A673 (cell line): Measurements from ENCODE around the gene SEMA5A. TPM values are rescaled to one million over a fixed set of nuclear protein-coding genes. Genes with fewer than 3 reads are reported as not detected.

Source experiments
- BruUV-seq: library from RNA; stranded (reverse); fragments of 400-500 nt; replicated peaks from 2 replicates; lab custom pipeline; 2021; lab: Mats Ljungman, UMichigan
- CTCF ChIA-PET: fragments of 300-600 bp; sonication (Branson Sonifier 250); formaldehyde crosslinking; loops from one replicate; lab custom pipeline; 2022; ENCODE audit warnings: antibody characterized with exemption; lab: Charles Lee
- POLR2A ChIA-PET: fragments of 300-600 bp; sonication (Branson Sonifier 250); formaldehyde crosslinking; loops from one replicate; lab custom pipeline; 2022; ENCODE audit warnings: antibody characterized with exemption; ENCODE audit not compliant: low non-redundant PET; lab: Charles Lee
- DNase-seq: peaks from one replicate; pipeline ENCODE4 v3.0.0-alpha.2; 2015; ENCODE audit warnings: low spot score
- H3K27ac ChIP-seq: fragments of 200-600 bp; sonication (generic); 2 replicates; pipeline ENCODE4 v1.5.1; 2016; ENCODE audit warnings: mixed run types, low read depth, mild to moderate bottlenecking, mixed read lengths, antibody characterized with exemption, low read length; ENCODE audit not compliant: poor library complexity, severe bottlenecking
- H3K27me3 ChIP-seq: fragments of 200-600 bp; sonication (generic); replicated peaks from 2 replicates; pipeline ENCODE4 v1.6.1; 2017; ENCODE audit warnings: mixed run types, low read depth, mild to moderate bottlenecking, mixed read lengths, antibody characterized with exemption, low read length; ENCODE audit not compliant: insufficient read depth, poor library complexity
- H3K36me3 ChIP-seq: fragments of 200-600 bp; sonication (generic); 2 replicates; pipeline ENCODE4 v1.6.1; 2016; ENCODE audit warnings: mixed run types, mild to moderate bottlenecking, mixed read lengths, antibody characterized with exemption, low read length; ENCODE audit not compliant: insufficient read depth, poor library complexity, severe bottlenecking
- H3K4me1 ChIP-seq: fragments of 200-600 bp; sonication (generic); 2 replicates; pipeline ENCODE4 v1.6.1; 2017; ENCODE audit warnings: mixed run types, mild to moderate bottlenecking, mixed read lengths, antibody characterized with exemption, low read length; ENCODE audit not compliant: insufficient read depth, poor library complexity, severe bottlenecking
- H3K4me3 ChIP-seq: fragments of 200-600 bp; sonication (generic); 2 replicates; pipeline ENCODE4 v1.5.1; 2016; ENCODE audit warnings: low read depth, mixed run types, mild to moderate bottlenecking, mixed read lengths, low read length; ENCODE audit not compliant: poor library complexity, severe bottlenecking
- H3K9me3 ChIP-seq: fragments of 200-600 bp; sonication (generic); 2 replicates; pipeline ENCODE4 v1.6.1; 2016; ENCODE audit warnings: mixed run types, low read depth, mild to moderate bottlenecking, mixed read lengths, antibody characterized with exemption, low read length; ENCODE audit not compliant: poor library complexity, severe bottlenecking
- CTCF ChIP-seq: fragments of 300-800, 200-600 bp; sonication (generic); conservative IDR thresholded peaks from 2 replicates; pipeline ENCODE4 v1.5.1; 2017; ENCODE audit warnings: low read depth, mild to moderate bottlenecking, antibody characterized with exemption, low read length, moderate library complexity, mixed read lengths
- EZH2 ChIP-seq: fragments of 200-600 bp; sonication (generic); IDR thresholded peaks from 2 replicates; pipeline ENCODE4 v1.6.1; 2017; ENCODE audit warnings: borderline replicate concordance, low read depth, mild to moderate bottlenecking, mixed read lengths, antibody characterized with exemption, low read length; ENCODE audit not compliant: poor library complexity, severe bottlenecking
- intact Hi-C: fragments of 100-400 bp; cut with micrococcal nuclease; formaldehyde crosslinking; loops from one replicate; pipeline ENCODE4 v1.10.0; 2022; ENCODE audit not compliant: unreplicated experiment
- total RNA-seq: library from RNA; stranded (reverse); gene quantifications from 2 replicates; pipeline ENCODE4 v1.2.3, GENCODE V29; 2021

SEMA5A gene
- total RNA-seq, 1 experiment from 2014 or later = 0.17 TPM

- H3K4me1 ChIP-seq = no peaks in the 10 kb centered on the region
- no peak overlapping the region for H3K4me3 ChIP-seq
- CTCF ChIA-PET = no interaction called here
- peaks cover 4% of the 10 kb centered on the region for H3K9me3 ChIP-seq
- H3K27ac ChIP-seq = no peak overlapping the region
- POLR2A ChIA-PET = no interaction called here
- H3K36me3 ChIP-seq = no peaks in the 10 kb centered on the region
- no TSS peak for BruUV-seq
- DNase-seq = no peak
- no peaks in the 10 kb centered on the region for H3K27me3 ChIP-seq
- intact Hi-C loops = no loop called here
- no peak for TF ChIP-seq EZH2
- no peak for TF ChIP-seq CTCF
These were observed 72.3 kb downstream of the SEMA5A start for GRCh38 chr5:9473624-9474023.

GRCh38 chr5:9470410-9470809 lies 75.5 kb downstream of the SEMA5A start:
- no peaks in the 10 kb centered on the region for H3K4me1 ChIP-seq
- no peak for DNase-seq
- H3K9me3 ChIP-seq = no peaks in the 10 kb centered on the region
- TF ChIP-seq EZH2 = no peak
- H3K27me3 ChIP-seq = no peaks in the 10 kb centered on the region
- CTCF ChIA-PET = no interaction called here
- H3K36me3 ChIP-seq = no peaks in the 10 kb centered on the region
- H3K4me3 ChIP-seq = no peak overlapping the region
- intact Hi-C loops = no loop called here
- BruUV-seq = no TSS peak
- H3K27ac ChIP-seq = no peak overlapping the region
- POLR2A ChIA-PET = no interaction called here

DNA sequence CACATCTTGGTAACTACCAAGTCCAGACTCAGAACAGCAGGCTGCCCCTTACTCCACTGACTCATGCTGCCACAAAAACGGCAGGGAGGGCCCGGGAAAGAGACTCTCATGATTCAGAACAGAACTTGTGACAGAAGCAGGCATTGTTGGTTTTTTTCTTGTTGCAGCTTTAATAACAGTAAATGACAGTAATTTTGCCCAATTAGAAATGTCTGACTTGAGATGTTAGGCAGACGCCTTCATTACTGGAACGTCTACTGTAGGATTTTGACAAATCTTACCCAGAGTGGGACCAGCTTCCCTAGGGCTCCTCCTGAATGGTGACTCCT lies 77.9 kb downstream of the SEMA5A start:
- Histone ChIP-seq H3K4me1 (no peaks in the 10 kb centered on the region), H3K27me3 (no peaks in the 10 kb centered on the region), H3K4me3 (no peak overlapping the region), H3K9me3 (no peaks in the 10 kb centered on the region), H3K36me3 (no peaks in the 10 kb centered on the region), H3K27ac (no peak overlapping the region)
- ChIA-PET CTCF (no interaction called here), POLR2A (no interaction called here)
- TF ChIP-seq EZH2 = no peak
- no peak for TF ChIP-seq CTCF
- BruUV-seq = no TSS peak
- no peak for DNase-seq
- intact Hi-C loops = no loop called here
